ENCODE results near the gene FHAD1. TPM values are rescaled to one million over a fixed set of nuclear protein-coding genes. Genes with fewer than 3 reads are reported as not detected.
"Not testable (repeated sequence)": the region's sequence is repeated elsewhere in the genome, so short reads cannot be mapped to it uniquely, and the experiment has no call there.

The FHAD1 gene
- total RNA-seq, 2 experiments from 2014 or later: not detected

DNA sequence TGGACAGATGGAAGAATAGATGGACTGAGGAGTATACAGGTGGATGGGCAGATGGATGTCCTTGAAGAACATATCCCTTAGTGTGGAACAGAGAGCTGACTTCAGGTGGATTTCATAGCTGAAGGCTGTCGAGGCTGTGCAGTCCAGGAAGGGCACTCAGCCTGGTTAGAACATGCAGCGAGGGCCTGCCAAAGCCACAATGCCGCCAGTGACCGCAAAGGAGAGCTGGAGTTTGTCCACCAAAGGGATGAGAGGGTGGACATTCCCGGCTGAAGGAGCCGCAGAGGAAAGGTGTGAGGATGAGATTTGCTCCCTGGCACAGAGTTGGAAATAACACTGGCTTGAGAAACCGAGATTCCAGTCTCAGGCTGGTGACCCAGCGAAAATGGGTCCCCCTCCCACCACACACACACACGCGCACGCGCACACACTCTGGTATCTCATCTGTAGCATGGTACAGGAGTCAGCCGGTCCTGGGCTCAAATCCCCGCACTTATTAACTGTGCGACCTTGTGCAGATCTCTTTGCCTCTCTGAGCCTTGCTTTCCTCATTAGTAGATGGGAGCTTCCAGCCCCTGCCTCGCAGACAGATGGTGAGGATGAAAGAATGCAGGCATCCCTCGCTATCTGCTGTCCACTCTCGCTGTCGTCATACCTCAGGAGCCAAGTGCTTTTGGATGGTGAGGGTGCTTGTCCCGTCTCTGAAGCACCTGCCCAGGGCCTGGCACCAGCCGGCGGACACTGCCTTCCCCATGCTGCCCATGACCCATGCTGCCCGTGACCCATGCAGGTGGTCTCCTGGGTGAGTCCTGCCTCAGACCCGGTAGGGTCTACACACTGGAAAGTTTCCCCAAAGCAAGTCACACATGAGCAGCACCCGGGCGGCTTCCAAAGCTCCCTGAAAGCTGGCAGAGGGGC, 135.8 kb downstream of the FHAD1 start:
- Mint-ChIP-seq H3K4me1 (ENCODE audit: low read depth) (peaks cover 11% of the 10 kb centered on the region), H3K4me3 (no peak overlapping the region), H3K27me3 (peaks cover 16% of the 10 kb centered on the region), H3K9me3 (no peaks in the 10 kb centered on the region), H3K27ac (no peak overlapping the region), H3K36me3 (no peaks in the 10 kb centered on the region)
- intact Hi-C loops (cut with micrococcal nuclease): no loop called here
- POLR2A ChIA-PET: no interaction called here
- CTCF ChIA-PET: no interaction called here
- DNase-seq: no peak

DNA sequence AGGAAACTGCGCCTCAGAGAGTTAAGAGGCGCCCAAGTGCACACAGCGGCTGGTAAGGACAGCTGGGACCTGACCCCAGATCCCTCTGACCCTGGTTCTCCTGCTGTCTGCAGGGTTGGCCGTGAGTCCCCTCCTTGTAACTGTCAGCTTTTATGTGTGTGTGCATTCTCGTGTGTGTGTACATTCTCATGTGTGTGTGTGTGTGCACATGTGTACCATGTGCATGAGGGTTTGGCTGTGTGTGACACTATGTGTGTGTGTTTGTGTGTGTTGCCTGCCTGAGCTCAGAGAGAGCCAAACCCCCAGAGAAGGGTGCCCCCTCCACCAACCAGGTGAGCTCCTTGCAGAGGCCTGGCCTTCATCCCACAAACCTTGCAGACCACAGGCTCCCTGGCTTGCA, 136.8 kb downstream of the FHAD1 start:
- Mint-ChIP-seq H3K27me3 (peaks cover 22% of the 10 kb centered on the region), H3K4me1 (ENCODE audit: low read depth) (peaks cover 11% of the 10 kb centered on the region), H3K27ac (no peak overlapping the region), H3K4me3 (no peak overlapping the region), H3K9me3 (no peaks in the 10 kb centered on the region), H3K36me3 (no peaks in the 10 kb centered on the region)
- DNase-seq: no peak
- intact Hi-C loops (cut with micrococcal nuclease): no loop called here
- CTCF ChIA-PET: no interaction called here
- POLR2A ChIA-PET: no interaction called here

GRCh38 chr1:15384301-15384901, 137.4 kb downstream of the FHAD1 start:
- DNase-seq: no peak
- H3K4me1 Mint-ChIP-seq (ENCODE audit: low read depth): peaks cover 11% of the 10 kb centered on the region
- no peaks in the 10 kb centered on the region for H3K9me3 Mint-ChIP-seq
- no peak overlapping the region for H3K27ac Mint-ChIP-seq
- intact Hi-C loops (cut with micrococcal nuclease): no loop called here
- POLR2A ChIA-PET: no interaction called here
- CTCF ChIA-PET: no interaction called here
- H3K4me3 Mint-ChIP-seq: no peak overlapping the region
- H3K27me3 Mint-ChIP-seq: peaks cover 22% of the 10 kb centered on the region
- H3K36me3 Mint-ChIP-seq: no peaks in the 10 kb centered on the region

- Mint-ChIP-seq H3K27ac (no peak overlapping the region), H3K36me3 (no peaks in the 10 kb centered on the region), H3K4me1 (ENCODE audit: low read depth) (peaks cover 11% of the 10 kb centered on the region), H3K27me3 (peaks cover 22% of the 10 kb centered on the region), H3K9me3 (no peaks in the 10 kb centered on the region), H3K4me3 (no peak overlapping the region)
- no peak for DNase-seq
- POLR2A ChIA-PET: no interaction called here
- CTCF ChIA-PET: interaction anchor here (1.0 kb wide), 1 partner anchor 257 kb away, joined by 3 read pairs; no protein-coding TSS in a partner anchor
- intact Hi-C loops (cut with micrococcal nuclease): no loop called here
Measured at GRCh38 chr1:15385420-15385819, 138.4 kb downstream of the FHAD1 start.

DNA sequence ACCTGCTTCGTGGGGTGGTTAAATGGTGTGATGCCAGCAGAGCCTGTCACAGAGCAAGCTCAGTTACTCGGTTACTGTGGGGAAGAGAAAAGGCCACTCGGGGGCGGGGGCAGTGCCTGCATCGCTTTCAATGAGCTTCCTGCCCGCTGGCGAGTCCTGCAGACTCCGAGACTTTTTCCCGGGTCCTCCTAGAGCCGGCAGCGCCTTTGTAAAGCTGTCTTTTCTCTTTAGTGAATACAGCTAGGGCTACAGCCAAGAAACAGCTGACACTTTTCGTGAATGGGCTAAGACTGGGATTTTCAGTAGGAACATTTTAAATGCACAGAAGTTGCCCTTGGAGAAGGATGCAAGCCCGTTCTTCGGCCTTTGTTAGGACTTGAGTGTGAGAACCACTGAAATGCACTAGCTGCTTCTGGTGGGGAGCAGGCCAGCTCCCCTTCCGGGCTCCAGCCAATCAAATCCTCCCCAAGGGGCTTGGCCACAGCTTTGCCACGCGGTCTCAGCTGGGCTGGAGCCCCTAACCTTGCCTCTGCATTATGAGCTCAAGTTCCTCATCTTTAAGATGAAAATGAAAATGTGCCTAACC, 139.2 kb downstream of the FHAD1 start:
- ChIA-PET CTCF (interaction anchor here (1.0 kb wide), 1 partner anchor 258 kb away, joined by 3 read pairs; no protein-coding TSS in a partner anchor), POLR2A (no interaction called here)
- no peaks in the 10 kb centered on the region for H3K36me3 Mint-ChIP-seq
- no peaks in the 10 kb centered on the region for H3K9me3 Mint-ChIP-seq
- H3K27ac Mint-ChIP-seq: no peak overlapping the region
- intact Hi-C loops (cut with micrococcal nuclease): no loop called here
- H3K4me1 Mint-ChIP-seq (ENCODE audit: low read depth): peaks cover 11% of the 10 kb centered on the region
- peaks cover 22% of the 10 kb centered on the region for H3K27me3 Mint-ChIP-seq
- DNase-seq: peak; percentile 13
- H3K4me3 Mint-ChIP-seq: no peak overlapping the region

- ChIA-PET CTCF (no interaction called here), POLR2A (no interaction called here)
- no peak for DNase-seq
- no peak overlapping the region for H3K27ac Mint-ChIP-seq
- H3K27me3 Mint-ChIP-seq: peaks cover 25% of the 10 kb centered on the region
- H3K4me3 Mint-ChIP-seq: no peak overlapping the region
- H3K4me1 Mint-ChIP-seq (ENCODE audit: low read depth): peaks cover 11% of the 10 kb centered on the region
- H3K36me3 Mint-ChIP-seq: no peaks in the 10 kb centered on the region
- intact Hi-C loops (cut with micrococcal nuclease): no loop called here
- H3K9me3 Mint-ChIP-seq: no peaks in the 10 kb centered on the region
Measured at GRCh38 chr1:15388201-15388880, 141.3 kb downstream of the FHAD1 start.

- H3K36me3 Mint-ChIP-seq; H3K9me3 Mint-ChIP-seq; CTCF ChIA-PET; DNase-seq; H3K27ac Mint-ChIP-seq; H3K4me1 Mint-ChIP-seq (ENCODE audit: low read depth); intact Hi-C loops (cut with micrococcal nuclease); H3K4me3 Mint-ChIP-seq; POLR2A ChIA-PET: not testable (repeated sequence)
- H3K27me3 Mint-ChIP-seq: peaks cover 20% of the 10 kb centered on the region
Measured at GRCh38 chr1:15389828-15390227, 142.8 kb downstream of the FHAD1 start.

DNA sequence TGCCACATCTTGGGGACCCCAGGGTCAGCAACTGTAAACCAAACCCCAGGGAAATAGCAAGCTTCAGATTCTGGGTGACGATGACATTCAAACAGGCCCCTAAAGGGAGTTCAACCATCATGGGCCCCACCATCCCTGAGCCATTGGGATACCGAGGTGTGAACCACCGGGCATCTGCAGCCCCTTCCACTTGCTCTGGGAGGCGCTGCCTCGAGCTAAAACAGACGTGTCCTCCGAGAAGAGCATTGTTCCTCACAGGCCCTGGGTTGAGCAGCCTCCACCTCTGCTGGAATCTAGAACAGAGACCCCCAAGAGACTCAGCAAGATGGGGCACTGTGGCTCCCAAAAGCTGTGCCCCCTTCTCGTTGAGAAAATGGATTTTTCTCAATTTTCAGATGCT, 143.6 kb downstream of the FHAD1 start:
- H3K9me3 Mint-ChIP-seq: no peaks in the 10 kb centered on the region
- peaks cover 15% of the 10 kb centered on the region for H3K27me3 Mint-ChIP-seq
- no peaks in the 10 kb centered on the region for H3K36me3 Mint-ChIP-seq
- POLR2A ChIA-PET: no interaction called here
- no peak overlapping the region for H3K27ac Mint-ChIP-seq
- H3K4me1 Mint-ChIP-seq (ENCODE audit: low read depth): no peaks in the 10 kb centered on the region
- CTCF ChIA-PET: interaction anchor here (1.0 kb wide), 1 partner anchor 22 kb away, joined by 3 read pairs; no protein-coding TSS in a partner anchor
- H3K4me3 Mint-ChIP-seq: no peak overlapping the region
- no peak for DNase-seq
- intact Hi-C loops (cut with micrococcal nuclease): no loop called here

DNA sequence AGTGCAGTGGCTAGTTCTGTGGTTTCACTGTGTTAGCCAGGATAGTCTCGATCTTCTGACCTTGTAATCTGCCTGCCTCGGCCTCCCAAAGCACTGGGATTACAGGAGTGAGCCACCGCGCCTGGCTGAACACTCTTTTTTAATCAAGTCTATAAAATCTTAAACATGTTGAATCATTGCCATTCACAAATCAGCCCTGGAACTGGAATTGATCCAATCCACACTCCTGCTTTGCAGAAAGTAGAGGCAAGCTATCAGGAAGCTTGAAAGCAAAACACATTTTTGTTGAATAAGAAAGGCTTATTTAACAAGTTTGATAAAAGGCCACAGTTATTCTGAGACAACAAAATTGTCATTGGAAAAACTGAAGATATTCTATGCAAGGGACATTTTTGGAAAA, 144.3 kb downstream of the FHAD1 start:
- ChIA-PET POLR2A (no interaction called here), CTCF (interaction anchor here (1.0 kb wide), 1 partner anchor 23 kb away, joined by 3 read pairs; no protein-coding TSS in a partner anchor)
- Mint-ChIP-seq H3K4me1 (ENCODE audit: low read depth) (no peaks in the 10 kb centered on the region), H3K9me3 (no peaks in the 10 kb centered on the region), H3K27me3 (peaks cover 14% of the 10 kb centered on the region), H3K4me3 (no peak overlapping the region), H3K36me3 (no peaks in the 10 kb centered on the region), H3K27ac (no peak overlapping the region)
- DNase-seq: no peak
- intact Hi-C loops (cut with micrococcal nuclease): no loop called here

GRCh38 chr1:15393475-15394257, 146.6 kb downstream of the FHAD1 start:
- CTCF ChIA-PET: no interaction called here
- POLR2A ChIA-PET: no interaction called here
- H3K9me3 Mint-ChIP-seq: no peaks in the 10 kb centered on the region
- intact Hi-C loops (cut with micrococcal nuclease): no loop called here
- no peaks in the 10 kb centered on the region for H3K4me1 Mint-ChIP-seq (ENCODE audit: low read depth)
- no peaks in the 10 kb centered on the region for H3K36me3 Mint-ChIP-seq
- peaks cover 6% of the 10 kb centered on the region for H3K27me3 Mint-ChIP-seq
- DNase-seq: no peak
- H3K4me3 Mint-ChIP-seq: no peak overlapping the region
- no peak overlapping the region for H3K27ac Mint-ChIP-seq

GRCh38 chr1:15394258-15394690, 147.3 kb downstream of the FHAD1 start:
- Mint-ChIP-seq H3K9me3 (peaks cover 1% of the 10 kb centered on the region), H3K4me3 (no peak overlapping the region), H3K4me1 (ENCODE audit: low read depth) (no peaks in the 10 kb centered on the region)

More at GRCh38 chr1:15394258-15394690, 147.3 kb downstream of the FHAD1 start:
- no peak for DNase-seq
- ChIA-PET POLR2A (no interaction called here), CTCF (no interaction called here)
- H3K36me3 Mint-ChIP-seq: no peaks in the 10 kb centered on the region
- H3K27me3 Mint-ChIP-seq: peaks cover 5% of the 10 kb centered on the region
- H3K27ac Mint-ChIP-seq: no peak overlapping the region
- intact Hi-C loops (cut with micrococcal nuclease): no loop called here
